ENCODE data around the gene FOXN4.

FOXN4 gene

DNA sequence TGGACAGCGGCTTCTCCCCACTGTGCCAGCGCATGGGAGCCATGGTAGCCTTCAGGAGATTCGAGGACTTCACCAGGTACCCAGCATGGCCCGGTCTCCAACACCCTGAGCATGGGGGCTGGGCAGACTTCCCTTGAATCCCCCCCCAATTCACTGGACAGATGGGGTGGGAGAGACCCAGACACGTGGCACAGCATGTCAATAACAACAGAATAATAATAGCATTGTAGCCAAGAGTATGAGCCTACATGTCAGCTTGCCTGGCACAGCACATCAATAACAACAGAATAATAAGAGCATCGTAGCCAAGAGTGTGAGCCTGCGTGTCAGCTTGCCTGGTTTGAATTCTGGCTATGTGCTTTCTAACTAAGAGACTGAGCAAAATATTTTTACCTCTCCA, 76.4 kb downstream of the FOXN4 start:
- H3K9me3 ChIP-seq (replicated peaks; ENCODE audit: low read length): no peaks in the 10 kb centered on the region
- no peaks in the 10 kb centered on the region for H3K36me3 ChIP-seq (ENCODE audit: insufficient read depth, low read length)
- H3K4me2 ChIP-seq (ENCODE audit: low read length): no peak overlapping the region
- no peaks in the 10 kb centered on the region for H3K27me3 ChIP-seq (ENCODE audit: control insufficient read depth, insufficient read depth, low read length)
- H3K4me3 ChIP-seq (ENCODE audit: low read length): no peak overlapping the region
- H3K9ac ChIP-seq (ENCODE audit: low read depth, low read length): no peak overlapping the region
- no peaks in the 10 kb centered on the region for H3K4me1 ChIP-seq (ENCODE audit: control insufficient read depth, insufficient read depth, low read length)

DNA sequence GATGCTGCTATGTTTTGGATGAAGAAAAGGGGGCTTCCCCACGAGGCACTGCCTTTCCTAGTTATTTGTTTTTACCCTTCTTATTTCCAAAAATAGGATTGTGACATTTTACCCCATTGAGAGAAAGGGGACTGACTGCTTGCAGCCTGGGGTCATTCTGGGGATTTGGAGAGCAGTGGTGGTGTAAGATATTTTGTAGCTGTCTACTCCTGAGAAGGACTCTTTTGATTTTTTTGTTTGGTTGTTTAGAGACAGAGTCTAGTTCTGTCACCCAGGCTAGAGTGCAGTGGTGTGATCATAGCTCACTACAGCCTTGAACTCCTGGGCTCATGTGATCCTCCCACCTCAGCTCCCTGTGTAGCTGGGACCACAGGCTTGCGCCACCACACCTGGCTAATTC, 78.9 kb downstream of the FOXN4 start:
- Histone ChIP-seq H3K4me1 (ENCODE audit: control insufficient read depth, insufficient read depth, low read length) (no peaks in the 10 kb centered on the region), H3K4me3 (ENCODE audit: low read length) (no peak overlapping the region), H3K9ac (ENCODE audit: low read depth, low read length) (no peak overlapping the region), H3K9me3 (replicated peaks; ENCODE audit: low read length) (no peaks in the 10 kb centered on the region), H3K4me2 (ENCODE audit: low read length) (no peak overlapping the region), H3K36me3 (ENCODE audit: insufficient read depth, low read length) (no peaks in the 10 kb centered on the region), H3K27me3 (ENCODE audit: control insufficient read depth, insufficient read depth, low read length) (no peaks in the 10 kb centered on the region)

DNA sequence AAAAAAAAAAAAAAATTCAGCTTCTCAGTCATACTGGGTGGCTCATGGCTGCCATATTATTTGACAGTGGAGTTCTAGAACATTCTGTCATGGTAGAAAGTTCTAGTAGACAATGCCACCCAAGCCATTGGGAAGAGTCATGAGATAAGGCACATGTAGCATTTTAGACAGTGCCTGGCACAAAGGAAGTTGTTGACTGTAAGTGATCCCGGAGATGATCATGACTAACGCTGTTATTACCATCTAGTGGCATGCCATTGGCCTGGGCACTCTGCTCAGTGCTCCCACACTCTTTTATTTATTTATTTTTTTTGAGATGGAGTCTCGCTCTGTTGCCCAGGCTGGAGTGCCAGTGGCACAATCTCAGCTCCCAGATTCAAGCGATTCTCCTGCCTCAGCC, 80.4 kb downstream of the FOXN4 start:
- Histone ChIP-seq H3K4me1 (ENCODE audit: control insufficient read depth, insufficient read depth, low read length) (no peaks in the 10 kb centered on the region), H3K4me3 (ENCODE audit: low read length) (no peak overlapping the region), H3K27me3 (ENCODE audit: control insufficient read depth, insufficient read depth, low read length) (no peaks in the 10 kb centered on the region), H3K9me3 (replicated peaks; ENCODE audit: low read length) (no peaks in the 10 kb centered on the region), H3K4me2 (ENCODE audit: low read length) (no peak overlapping the region), H3K9ac (ENCODE audit: low read depth, low read length) (no peak overlapping the region), H3K36me3 (ENCODE audit: insufficient read depth, low read length) (no peaks in the 10 kb centered on the region)
